Cardiac muscle cell (in vitro differentiated cells and primary cell): ENCODE results near the gene TNNT1. TPM values are rescaled to one million over a fixed set of nuclear protein-coding genes. Genes with fewer than 3 reads are reported as not detected.
A peak's percentile ranks its signal among the peaks of the same experiment; 100 is the strongest.

Experiments used
- DNase-seq, 2 donors: peaks; one replicate each; pipeline versions ENCODE4 v3.0.0 to v3.0.0-alpha.2; 2010 to 2017; ENCODE audit warnings: low read depth in 1 of 2, low spot score in 1 of 2
- H3K27ac ChIP-seq: fragments of 200-600 bp; sonication (generic); 2 replicates; pipeline ENCODE4 v1.5.1; 2016
- H3K27me3 ChIP-seq: fragments of 200-600 bp; sonication (generic); 2 replicates; pipeline ENCODE4 v1.6.0; 2016; ENCODE audit warnings: control low read depth
- H3K36me3 ChIP-seq: fragments of 200-600 bp; sonication (generic); 2 replicates; pipeline ENCODE4 v1.5.1; 2016; ENCODE audit warnings: control low read depth
- H3K4me1 ChIP-seq: fragments of 200-600 bp; sonication (generic); 2 replicates; pipeline ENCODE4 v1.8.1; 2017; ENCODE audit warnings: low read depth, mild to moderate bottlenecking, mixed run types
- H3K4me3 ChIP-seq: fragments of 200-600 bp; sonication (generic); 2 replicates; pipeline ENCODE4 v1.5.1; 2016; ENCODE audit warnings: mild to moderate bottlenecking
- H3K9me3 ChIP-seq: fragments of 200-600 bp; sonication (generic); 2 replicates; pipeline ENCODE4 v1.5.1; 2017; ENCODE audit warnings: low read depth, mild to moderate bottlenecking, control low read depth
- CTCF ChIP-seq: IDR thresholded peaks from 2 replicates; pipeline ENCODE4 v1.5.1; 2012; ENCODE audit warnings: low read depth, mild to moderate bottlenecking, low read length
- polyA plus RNA-seq: library from polyadenylated mRNA; unstranded; fragments of >200 nt; fragmentation: Nextera tagmentation; extraction: Ambion mirVana; gene quantifications from 2 replicates; pipeline ENCODE4 v1.2.1, GENCODE V29; 2016
- total RNA-seq: library from RNA; depleted of rRNA; stranded (reverse); fragments of >200 nt; gene quantifications from 2 replicates; pipeline ENCODE4 v1.2.3, GENCODE V29; 2016

Gene TNNT1
- total and polyA plus RNA-seq, 2 experiments from 2014 or later = 25.0 to 34.7 TPM

GRCh38 chr19:55132453-55133129, 16.4 kb downstream of the TNNT1 start:
- peak; percentile 24 for TF ChIP-seq CTCF
- Histone ChIP-seq H3K27me3 (no peaks in the 10 kb centered on the region), H3K4me1 (no peaks in the 10 kb centered on the region), H3K36me3 (no peaks in the 10 kb centered on the region), H3K4me3 (no peak overlapping the region), H3K27ac (no peak overlapping the region), H3K9me3 (no peaks in the 10 kb centered on the region)
- no peak for DNase-seq

- Histone ChIP-seq H3K36me3 (no peaks in the 10 kb centered on the region), H3K27ac (no peak overlapping the region), H3K4me3 (no peak overlapping the region), H3K9me3 (no peaks in the 10 kb centered on the region), H3K4me1 (no peaks in the 10 kb centered on the region), H3K27me3 (no peaks in the 10 kb centered on the region)
- TF ChIP-seq CTCF = no peak
- no peak for DNase-seq
Measured at GRCh38 chr19:55131421-55131820, 17.6 kb downstream of the TNNT1 start.

GRCh38 chr19:55119053-55119452, 30.0 kb downstream of the TNNT1 start:
- H3K27ac ChIP-seq = no peak overlapping the region
- no peaks in the 10 kb centered on the region for H3K36me3 ChIP-seq
- H3K4me1 ChIP-seq = peaks cover 16% of the 10 kb centered on the region
- TF ChIP-seq CTCF = no peak
- DNase-seq = no peak
- H3K27me3 ChIP-seq = peaks cover 2% of the 10 kb centered on the region
- no peak overlapping the region for H3K4me3 ChIP-seq
- no peaks in the 10 kb centered on the region for H3K9me3 ChIP-seq

GRCh38 chr19:55118401-55118991, 30.5 kb downstream of the TNNT1 start:
- Histone ChIP-seq H3K9me3 (no peaks in the 10 kb centered on the region), H3K36me3 (no peaks in the 10 kb centered on the region), H3K4me3 (peak overlapping the region; percentile 44), H3K4me1 (peaks cover 19% of the 10 kb centered on the region), H3K27ac (no peak overlapping the region), H3K27me3 (no peaks in the 10 kb centered on the region)
- no peak for TF ChIP-seq CTCF
- peak; percentile 19 to 71 for DNase-seq

GRCh38 chr19:55117663-55118391, 31.2 kb downstream of the TNNT1 start:
- peak; percentile 99 for DNase-seq
- H3K27ac ChIP-seq = no peak overlapping the region
- H3K4me3 ChIP-seq = peak overlapping the region; percentile 44
- TF ChIP-seq CTCF = no peak
- peaks cover 23% of the 10 kb centered on the region for H3K4me1 ChIP-seq
- no peaks in the 10 kb centered on the region for H3K36me3 ChIP-seq
- H3K27me3 ChIP-seq = no peaks in the 10 kb centered on the region
- no peaks in the 10 kb centered on the region for H3K9me3 ChIP-seq
